ENCODE measurements around the gene OMP.

DNA sequence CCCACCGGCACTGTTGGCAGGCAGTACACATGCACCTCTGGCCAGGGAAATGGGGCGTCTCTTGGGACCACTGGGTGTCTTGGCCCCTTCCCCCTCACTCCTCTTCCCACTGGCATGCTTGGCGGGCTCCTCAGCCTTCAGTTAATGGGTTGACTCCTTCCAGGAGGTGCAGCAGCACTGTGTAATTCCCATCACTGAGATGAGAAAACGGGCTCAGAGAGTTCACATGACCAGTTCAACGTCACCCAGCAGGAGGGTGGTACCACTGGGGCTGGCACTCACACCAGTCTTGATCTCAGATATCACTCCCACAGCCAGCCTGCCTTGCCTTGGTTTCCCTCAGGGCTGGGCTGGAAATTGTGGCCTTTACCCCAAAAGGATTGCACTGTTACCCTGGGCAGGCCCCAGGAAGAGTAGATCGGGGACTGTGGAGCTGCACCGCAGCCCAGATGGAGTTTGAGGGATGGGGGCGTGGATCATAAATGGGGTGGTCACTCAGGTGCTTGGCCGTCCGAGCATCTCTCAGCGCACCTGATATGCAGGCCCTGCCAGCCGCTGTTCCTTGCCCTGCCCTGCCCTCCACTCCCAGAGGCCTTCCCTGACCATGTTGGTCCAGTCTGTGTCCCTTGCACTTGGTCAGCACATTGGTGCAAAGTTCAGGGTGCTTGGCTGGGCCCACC is 18.9 kb upstream of the OMP start:
- TF ChIP-seq, protein P1, sequence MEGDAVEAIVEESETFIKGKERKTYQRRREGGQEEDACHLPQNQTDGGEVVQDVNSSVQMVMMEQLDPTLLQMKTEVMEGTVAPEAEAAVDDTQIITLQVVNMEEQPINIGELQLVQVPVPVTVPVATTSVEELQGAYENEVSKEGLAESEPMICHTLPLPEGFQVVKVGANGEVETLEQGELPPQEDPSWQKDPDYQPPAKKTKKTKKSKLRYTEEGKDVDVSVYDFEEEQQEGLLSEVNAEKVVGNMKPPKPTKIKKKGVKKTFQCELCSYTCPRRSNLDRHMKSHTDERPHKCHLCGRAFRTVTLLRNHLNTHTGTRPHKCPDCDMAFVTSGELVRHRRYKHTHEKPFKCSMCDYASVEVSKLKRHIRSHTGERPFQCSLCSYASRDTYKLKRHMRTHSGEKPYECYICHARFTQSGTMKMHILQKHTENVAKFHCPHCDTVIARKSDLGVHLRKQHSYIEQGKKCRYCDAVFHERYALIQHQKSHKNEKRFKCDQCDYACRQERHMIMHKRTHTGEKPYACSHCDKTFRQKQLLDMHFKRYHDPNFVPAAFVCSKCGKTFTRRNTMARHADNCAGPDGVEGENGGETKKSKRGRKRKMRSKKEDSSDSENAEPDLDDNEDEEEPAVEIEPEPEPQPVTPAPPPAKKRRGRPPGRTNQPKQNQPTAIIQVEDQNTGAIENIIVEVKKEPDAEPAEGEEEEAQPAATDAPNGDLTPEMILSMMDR (conservative IDR thresholded peaks at IDR 0.05; ENCODE audit: low read depth, low read length): no peak
- no peak for TF ChIP-seq CEBPB (IDR thresholded peaks at IDR 0.05; ENCODE audit: low read depth, low read length)
- TF ChIP-seq, protein P2, sequence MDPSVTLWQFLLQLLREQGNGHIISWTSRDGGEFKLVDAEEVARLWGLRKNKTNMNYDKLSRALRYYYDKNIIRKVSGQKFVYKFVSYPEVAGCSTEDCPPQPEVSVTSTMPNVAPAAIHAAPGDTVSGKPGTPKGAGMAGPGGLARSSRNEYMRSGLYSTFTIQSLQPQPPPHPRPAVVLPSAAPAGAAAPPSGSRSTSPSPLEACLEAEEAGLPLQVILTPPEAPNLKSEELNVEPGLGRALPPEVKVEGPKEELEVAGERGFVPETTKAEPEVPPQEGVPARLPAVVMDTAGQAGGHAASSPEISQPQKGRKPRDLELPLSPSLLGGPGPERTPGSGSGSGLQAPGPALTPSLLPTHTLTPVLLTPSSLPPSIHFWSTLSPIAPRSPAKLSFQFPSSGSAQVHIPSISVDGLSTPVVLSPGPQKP (IDR thresholded peaks at IDR 0.05; ENCODE audit: borderline replicate concordance, low read depth, low read length): no peak
- TF ChIP-seq MAFK (IDR thresholded peaks at IDR 0.05; ENCODE audit: low read depth, low read length): no peak
- no peak for TF ChIP-seq RFX5 (IDR thresholded peaks at IDR 0.05; ENCODE audit: low read depth, low read length)
- TF ChIP-seq POLR2A (IDR thresholded peaks at IDR 0.05; ENCODE audit: low read depth, low read length): no peak
- TF ChIP-seq BHLHE40 (IDR thresholded peaks at IDR 0.05; ENCODE audit: low read depth, low read length): no peak
- TF ChIP-seq SMC3 (IDR thresholded peaks at IDR 0.05; ENCODE audit: low read depth, low read length): no peak
- TF ChIP-seq CHD1 (IDR thresholded peaks at IDR 0.05; ENCODE audit: low read depth, low read length): no peak
- no peak for TF ChIP-seq MAZ (IDR thresholded peaks at IDR 0.05; ENCODE audit: borderline replicate concordance, low read depth, low read length)
- no peak for TF ChIP-seq RAD21 (IDR thresholded peaks at IDR 0.05; ENCODE audit: low read length)

Measured in IMR-90 (cell line).